ENCODE measurements around the gene RNF151. TPM values are rescaled to one million over a fixed set of nuclear protein-coding genes. Genes with fewer than 3 reads are reported as not detected.
A peak's percentile ranks its signal among the peaks of the same experiment; 100 is the strongest.
"Not testable (repeated sequence)": the region's sequence is repeated elsewhere in the genome, so short reads cannot be mapped to it uniquely, and the experiment has no call there.

Gene RNF151
- total and polyA plus RNA-seq, 2 donors (not counting 1 experiment from before 2014, with no cell fraction given) = 0.13 to 0.76 TPM

DNA sequence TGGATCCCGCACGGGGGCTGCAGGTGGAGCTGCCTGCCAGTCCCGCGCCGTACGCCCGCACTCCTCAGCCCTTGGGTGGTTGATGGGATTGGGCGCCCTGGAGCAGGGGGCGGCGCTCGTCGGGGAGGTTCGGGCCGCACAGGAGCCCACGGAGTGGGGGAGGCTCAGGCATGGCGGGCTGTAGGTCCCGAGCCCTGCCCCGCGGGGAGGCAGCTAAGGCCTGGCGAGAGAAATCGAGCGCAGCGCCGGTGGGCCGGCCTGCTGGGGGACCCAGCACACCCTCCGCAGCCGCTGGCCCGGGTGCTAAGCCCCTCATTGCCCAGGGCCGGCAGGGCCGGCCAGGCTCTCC lies 8.5 kb upstream of the RNF151 start:
- POLR2A ChIA-PET = not testable (repeated sequence)
- CTCF ChIA-PET = interaction anchor here (1.1 to 2.1 kb wide), 3 partner anchors 29 to 183 kb away, joined by 3 to 4 read pairs (median 3); no protein-coding TSS in a partner anchor
- intact Hi-C loops (cut with micrococcal nuclease) = loop anchor here (2.0 kb wide), 1 partner anchor 29 kb away; no protein-coding TSS in a partner anchor

DNA sequence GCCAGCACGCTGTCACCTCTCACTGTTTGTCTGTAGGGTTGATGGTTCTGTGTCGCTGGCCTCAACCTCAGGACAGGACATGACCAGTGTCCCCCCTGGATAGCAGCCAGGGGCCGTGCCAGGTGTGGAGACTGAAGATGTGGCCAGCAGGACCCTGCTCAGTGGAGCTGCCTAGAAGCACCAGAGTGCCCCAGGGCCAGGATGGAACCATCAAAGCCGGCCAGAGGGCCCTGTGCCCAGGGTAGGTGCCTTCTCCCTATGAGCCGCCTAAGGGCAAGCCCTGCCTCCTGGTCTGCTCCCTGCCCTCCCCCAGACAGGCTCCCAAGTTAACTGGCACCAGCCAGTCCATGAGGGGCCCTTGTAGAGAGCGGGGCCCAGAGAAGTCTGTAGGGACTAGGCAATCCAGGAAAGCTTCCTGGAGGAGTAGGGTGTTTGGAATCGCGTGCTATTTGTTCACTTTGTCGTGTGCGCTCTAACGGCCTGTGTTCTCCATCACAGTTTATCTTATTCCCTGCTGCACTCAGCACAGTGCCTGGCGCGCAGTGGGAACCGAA lies 7.9 kb upstream of the RNF151 start:
- no peak for ATAC-seq (ENCODE audit: low read depth)
- Mint-ChIP-seq H3K9me3 (ENCODE audit: insufficient read depth) (no peaks in the 10 kb centered on the region), H3K27me3 (peaks cover 3% of the 10 kb centered on the region), H3K27ac (peak overlapping the region; percentile 89), H3K4me1 (peaks cover 33% of the 10 kb centered on the region), H3K4me3 (peak overlapping the region; percentile 89)
- Histone ChIP-seq H3K4me3 (ENCODE audit: control extremely low read depth in 1 of 5, extremely low read depth in 1 of 5, insufficient read depth in 1 of 5, low read depth in 2 of 5, low read length in 4 of 5) (peak overlapping the region in 3 of 5 experiments; percentile 34 to 86 (median 75)), H3K4me1 (ENCODE audit: control insufficient read depth in 2 of 2, insufficient read depth in 2 of 2, low read length in 2 of 2) (peaks cover 22 to 43% of the 10 kb centered on the region in 2 donors), H3K4me2 (replicated peaks; ENCODE audit: low read depth, low read length, poor library complexity, severe bottlenecking) (peak overlapping the region; percentile 83), H3K9me3 (ENCODE audit: control extremely low read depth in 1 of 3, control insufficient read depth in 2 of 3, insufficient read depth in 1 of 3, low read length in 2 of 3) (no peaks in the 10 kb centered on the region), H3K79me2 (ENCODE audit: control insufficient read depth, insufficient read depth, low read length) (peaks cover 25% of the 10 kb centered on the region), H4K20me1 (ENCODE audit: control insufficient read depth, insufficient read depth, low read length, poor library complexity, severe bottlenecking) (peaks cover 16% of the 10 kb centered on the region), H3K27me3 (replicated peaks in 1 of 4; ENCODE audit: control extremely low read depth in 1 of 4, control insufficient read depth in 3 of 4, insufficient read depth in 4 of 4, low read length in 3 of 4) (peaks cover 0 to 3% (median 0%) of the 10 kb centered on the region in 4 experiments), H3K36me3 (replicated peaks in 1 of 2; ENCODE audit: control extremely low read depth in 1 of 2, control insufficient read depth in 1 of 2, extremely low read depth in 1 of 2, insufficient read depth in 2 of 2, low read length in 1 of 2) (peaks cover 0 to 28% of the 10 kb centered on the region in 2 experiments), H3K27ac (ENCODE audit: low read length in 2 of 2) (no peak overlapping the region), H3K9ac (ENCODE audit: low read length) (peak overlapping the region; percentile 88), H2AFZ (ENCODE audit: insufficient read depth, low read depth, low read length, poor library complexity, severe bottlenecking) (peak overlapping the region; percentile 93)
- POLR2A ChIA-PET = interaction anchor here (1.1 to 2.5 kb wide), 2 partner anchors 182 to 196 kb away, joined by 3 to 10 read pairs; partner anchors contain the start of gene TRAF7
- intact Hi-C loops (cut with micrococcal nuclease) = loop anchor here (1.0 to 2.0 kb wide), 5 partner anchors 13 to 310 kb away; partner anchors contain the start of genes RNPS1, TRAF7 and ZNF598
- no peak for TF ChIP-seq EZH2 (IDR thresholded peaks at IDR 0.05; ENCODE audit: borderline replicate concordance, insufficient read depth, low read depth, low read length, poor library complexity, severe bottlenecking)
- TF ChIP-seq, protein P1, sequence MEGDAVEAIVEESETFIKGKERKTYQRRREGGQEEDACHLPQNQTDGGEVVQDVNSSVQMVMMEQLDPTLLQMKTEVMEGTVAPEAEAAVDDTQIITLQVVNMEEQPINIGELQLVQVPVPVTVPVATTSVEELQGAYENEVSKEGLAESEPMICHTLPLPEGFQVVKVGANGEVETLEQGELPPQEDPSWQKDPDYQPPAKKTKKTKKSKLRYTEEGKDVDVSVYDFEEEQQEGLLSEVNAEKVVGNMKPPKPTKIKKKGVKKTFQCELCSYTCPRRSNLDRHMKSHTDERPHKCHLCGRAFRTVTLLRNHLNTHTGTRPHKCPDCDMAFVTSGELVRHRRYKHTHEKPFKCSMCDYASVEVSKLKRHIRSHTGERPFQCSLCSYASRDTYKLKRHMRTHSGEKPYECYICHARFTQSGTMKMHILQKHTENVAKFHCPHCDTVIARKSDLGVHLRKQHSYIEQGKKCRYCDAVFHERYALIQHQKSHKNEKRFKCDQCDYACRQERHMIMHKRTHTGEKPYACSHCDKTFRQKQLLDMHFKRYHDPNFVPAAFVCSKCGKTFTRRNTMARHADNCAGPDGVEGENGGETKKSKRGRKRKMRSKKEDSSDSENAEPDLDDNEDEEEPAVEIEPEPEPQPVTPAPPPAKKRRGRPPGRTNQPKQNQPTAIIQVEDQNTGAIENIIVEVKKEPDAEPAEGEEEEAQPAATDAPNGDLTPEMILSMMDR (IDR thresholded peaks at IDR 0.05) = no peak
- DNase-seq = no peak
- 45% methylated on average over 13 of the region's 14 CpGs for WGBS (ENCODE audit: insufficient coverage)
- CTCF ChIA-PET = interaction anchor here (1.1 to 2.1 kb wide), 3 partner anchors 30 to 182 kb away, joined by 3 to 4 read pairs (median 3); no protein-coding TSS in a partner anchor

More for the DNA sequence above, 8.5 kb upstream of the RNF151 start:
- H3K36me3 ChIP-seq (replicated peaks in 1 of 2; ENCODE audit: control extremely low read depth in 1 of 2, control insufficient read depth in 1 of 2, extremely low read depth in 1 of 2, insufficient read depth in 2 of 2, low read length in 1 of 2) = peaks cover 0 to 23% of the 10 kb centered on the region in 2 experiments
- H3K9me3 Mint-ChIP-seq (ENCODE audit: insufficient read depth); H3K27ac Mint-ChIP-seq; ATAC-seq (ENCODE audit: low read depth); H3K27me3 Mint-ChIP-seq; H3K9me3 ChIP-seq (ENCODE audit: control extremely low read depth in 1 of 3, control insufficient read depth in 2 of 3, insufficient read depth in 1 of 3, low read length in 2 of 3); H3K4me2 ChIP-seq (replicated peaks; ENCODE audit: low read depth, low read length, poor library complexity, severe bottlenecking); H3K27ac ChIP-seq (ENCODE audit: low read length in 2 of 2); H3K4me3 ChIP-seq (ENCODE audit: control extremely low read depth in 1 of 5, extremely low read depth in 1 of 5, insufficient read depth in 1 of 5, low read depth in 2 of 5, low read length in 4 of 5); H2AFZ ChIP-seq (ENCODE audit: insufficient read depth, low read depth, low read length, poor library complexity, severe bottlenecking); H3K4me3 Mint-ChIP-seq; H3K9ac ChIP-seq (ENCODE audit: low read length); H3K27me3 ChIP-seq (replicated peaks in 1 of 4; ENCODE audit: control extremely low read depth in 1 of 4, control insufficient read depth in 3 of 4, insufficient read depth in 4 of 4, low read length in 3 of 4); H4K20me1 ChIP-seq (ENCODE audit: control insufficient read depth, insufficient read depth, low read length, poor library complexity, severe bottlenecking); DNase-seq: not testable (repeated sequence)
- 78% methylated on average over 29 of the region's 30 CpGs for WGBS (ENCODE audit: insufficient coverage)
- H3K4me1 ChIP-seq (ENCODE audit: control insufficient read depth in 2 of 2, insufficient read depth in 2 of 2, low read length in 2 of 2) = peaks cover 16 to 37% of the 10 kb centered on the region in 2 donors
- H3K79me2 ChIP-seq (ENCODE audit: control insufficient read depth, insufficient read depth, low read length) = peaks cover 19% of the 10 kb centered on the region
- peaks cover 27% of the 10 kb centered on the region for H3K4me1 Mint-ChIP-seq

Data from B cell (primary cell).